HG02798 (cell line): ENCODE measurements around the gene VANGL1.

Experiments
- ATAC-seq: cut with Tn5 transposase; IDR thresholded peaks from one replicate; pipeline ENCODE4 v1.9.1; 2021; ENCODE audit warnings: mild to moderate bottlenecking; ENCODE audit not compliant: unreplicated experiment, poor library complexity

Gene VANGL1

DNA sequence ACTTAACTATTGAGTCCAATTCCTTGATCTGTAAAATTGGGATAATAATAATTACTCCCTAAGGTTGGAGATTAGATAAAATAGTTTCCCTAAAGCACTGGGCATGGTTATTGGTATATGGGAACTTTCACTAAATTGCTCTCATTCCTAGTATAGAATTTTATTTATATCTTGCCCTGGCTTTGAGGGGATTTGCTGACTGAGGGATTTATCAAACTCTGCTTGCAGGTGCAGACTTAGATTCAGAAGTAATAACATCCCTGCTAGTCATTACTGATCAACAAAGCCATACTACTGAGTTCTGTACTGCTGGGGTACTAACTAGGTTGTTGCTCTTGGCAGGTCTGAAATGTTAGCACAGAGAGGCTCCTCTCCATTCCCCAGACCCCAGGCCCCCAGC, 84.8 kb downstream of the VANGL1 start:
- ATAC-seq, result no peak

- ATAC-seq, result no peak
Measured at GRCh38 chr1:115727706-115728249, 86.0 kb downstream of the VANGL1 start.

- no peak for ATAC-seq
Measured at GRCh38 chr1:115728341-115728740, 86.6 kb downstream of the VANGL1 start.

DNA sequence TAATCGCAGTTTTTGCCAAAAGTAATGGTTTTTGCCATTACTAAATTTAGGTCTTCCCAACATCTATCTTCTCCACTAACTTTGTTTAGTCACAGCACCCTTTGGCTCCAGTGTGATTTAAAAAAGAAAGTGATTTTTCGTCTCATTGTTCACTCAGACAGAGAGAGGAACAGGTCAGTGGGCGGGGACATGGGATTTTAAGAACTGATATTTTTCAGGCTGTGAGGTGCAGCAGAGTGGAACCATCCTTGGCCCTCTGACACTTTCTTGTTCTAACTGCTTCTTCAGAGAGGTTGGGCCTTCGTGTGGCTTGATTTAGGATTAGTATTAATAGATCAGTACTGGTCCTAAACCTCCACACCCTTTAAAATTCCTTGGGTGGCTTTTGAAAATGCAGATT, 88.0 kb downstream of the VANGL1 start:
- ATAC-seq, result peak; percentile 73

DNA sequence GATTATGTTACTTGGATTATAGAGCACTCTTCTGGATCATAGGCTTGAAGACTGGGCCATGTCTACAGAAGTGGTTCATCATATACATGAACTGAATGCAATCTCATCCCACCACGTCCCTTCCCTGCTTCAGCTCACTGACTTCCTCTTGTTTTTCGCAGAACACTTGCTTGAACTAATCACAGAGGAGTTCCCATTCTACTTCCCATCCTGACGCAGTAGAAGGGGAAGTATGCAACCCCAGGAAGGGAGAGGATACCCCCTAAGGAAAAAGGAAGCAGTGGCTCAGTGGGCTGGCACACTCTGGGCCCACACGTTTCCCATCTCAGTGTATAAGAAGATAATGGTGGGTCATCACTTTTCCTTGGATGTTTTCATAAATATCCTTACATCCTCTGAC, 90.5 kb downstream of the VANGL1 start:
- ATAC-seq, result no peak

DNA sequence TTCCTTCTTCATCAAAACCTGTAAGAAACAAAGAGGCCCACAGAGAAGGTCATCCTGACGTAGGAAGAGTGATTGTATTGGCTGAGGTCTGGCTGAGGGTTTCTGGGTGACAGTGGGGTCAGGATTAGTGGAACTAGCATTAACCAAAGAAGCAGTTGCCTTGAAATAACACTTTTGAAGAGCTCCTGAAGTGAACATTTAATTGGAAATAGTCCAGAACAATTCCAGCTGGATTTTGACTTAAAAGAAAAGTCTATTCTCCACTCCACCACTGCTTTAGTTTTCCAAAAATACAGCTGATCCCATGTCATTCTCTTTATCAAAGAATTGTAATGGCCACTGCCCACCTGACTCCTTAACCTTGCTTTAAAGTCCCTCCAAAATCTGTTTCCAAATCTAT, 99.0 kb downstream of the VANGL1 start:
- ATAC-seq, result no peak

DNA sequence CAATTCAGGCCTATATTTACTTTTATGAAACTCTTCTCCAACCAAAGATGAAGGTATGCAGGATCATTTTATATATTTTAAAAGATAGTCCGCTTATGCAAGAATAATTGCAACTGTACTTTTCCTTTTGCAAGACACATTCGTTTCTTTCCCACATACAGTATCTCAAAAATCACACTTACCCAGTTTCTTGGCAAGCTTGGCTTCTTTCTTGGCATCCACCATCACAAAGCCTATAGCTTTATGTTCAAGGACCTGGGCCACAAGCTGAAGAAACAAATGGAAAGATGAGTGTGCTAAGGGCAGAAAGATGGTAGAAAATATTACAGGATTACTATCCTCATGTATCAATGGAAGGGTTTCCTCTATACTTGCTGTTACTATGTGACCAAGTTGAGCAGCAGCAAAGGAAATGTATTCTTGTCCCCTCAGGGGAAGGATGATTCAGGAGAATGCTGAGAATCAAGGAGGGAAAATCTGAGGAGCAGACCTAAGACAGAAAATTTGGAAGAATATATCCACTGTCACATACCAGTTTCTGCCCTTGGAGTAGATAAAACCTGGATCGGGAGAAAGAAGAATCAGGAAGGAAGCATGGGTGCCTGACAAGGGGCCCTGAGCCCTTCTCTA, 103.0 kb downstream of the VANGL1 start:
- ATAC-seq, result no peak

- no peak for ATAC-seq
Measured at GRCh38 chr1:115746021-115746690, 104.4 kb downstream of the VANGL1 start.
